ENCODE measurements around the gene ZDHHC14. TPM values are rescaled to one million over a fixed set of nuclear protein-coding genes. Genes with fewer than 3 reads are reported as not detected.

Gene ZDHHC14
- total and polyA plus RNA-seq, 2 of the 8 experiments (the other 6 are each of a cell fraction or from before 2014, with no cell fraction given) = 2.9 to 5.3 TPM

DNA sequence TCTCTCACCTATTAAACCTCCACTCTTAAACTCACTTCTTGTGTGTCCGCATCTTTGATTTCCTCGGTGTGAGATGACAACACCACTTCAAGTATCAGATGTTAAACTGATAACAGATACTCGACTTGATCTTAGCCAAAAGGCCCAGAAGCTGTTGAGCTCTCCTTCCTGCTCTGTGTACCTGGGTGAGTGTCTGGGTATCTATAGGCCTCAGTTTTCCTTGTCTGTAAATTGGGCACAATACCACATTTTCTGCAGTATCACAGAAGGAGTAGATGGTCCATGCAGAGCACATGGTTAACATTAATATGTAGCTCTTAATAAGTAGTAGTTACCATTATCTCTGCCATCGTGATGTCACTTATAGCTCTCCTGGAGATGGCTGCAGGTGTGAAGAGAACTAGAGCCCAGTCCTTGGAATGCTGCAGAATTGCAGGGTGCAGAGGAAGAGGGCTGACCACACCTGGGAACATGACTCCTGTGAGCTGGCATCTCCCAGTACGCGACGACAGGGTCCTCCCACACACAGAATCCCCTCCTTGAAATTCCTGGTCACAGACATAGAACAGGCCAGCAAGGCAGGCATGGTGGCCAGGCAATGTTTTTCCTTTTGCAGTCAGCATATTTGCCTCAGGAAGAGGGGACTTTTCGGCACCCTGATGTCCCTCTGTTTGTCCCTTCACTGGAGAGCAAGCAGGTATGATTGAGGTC is 331.8 kb downstream of the ZDHHC14 start (continued):
- TF ChIP-seq, protein P1, sequence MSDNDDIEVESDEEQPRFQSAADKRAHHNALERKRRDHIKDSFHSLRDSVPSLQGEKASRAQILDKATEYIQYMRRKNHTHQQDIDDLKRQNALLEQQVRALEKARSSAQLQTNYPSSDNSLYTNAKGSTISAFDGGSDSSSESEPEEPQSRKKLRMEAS (IDR thresholded peaks at IDR 0.05) = no peak
- TF ChIP-seq ZNF274 (IDR thresholded peaks at IDR 0.05; ENCODE audit: borderline replicate concordance, extremely low read depth, low read length) = no peak
- no peak for TF ChIP-seq PHF8 (conservative IDR thresholded peaks at IDR 0.05; ENCODE audit: low read depth, low read length)
